PC-3 (cell line): ENCODE measurements around the gene ABHD14A.

Experiments used
- EZH2 ChIP-seq: fragments of 300-600 bp; sonication (generic); IDR thresholded peaks from one replicate; pipeline ENCODE4 v1.6.1; 2017; ENCODE audit warnings: antibody characterized with exemption, mild to moderate bottlenecking, low read length; ENCODE audit not compliant: unreplicated experiment
- EZH2phosphoT487 ChIP-seq: fragments of 300-600 bp; sonication (generic); IDR thresholded peaks from 2 replicates; pipeline ENCODE4 v1.6.1; 2018; ENCODE audit warnings: mild to moderate bottlenecking, antibody characterized with exemption, low read length, borderline replicate concordance
- TF ChIP-seq, protein P1 (sequence below): fragments of 300-600 bp; sonication (generic); conservative IDR thresholded peaks from 2 replicates; pipeline ENCODE4 v1.5.1; 2017; ENCODE audit warnings: antibody characterized with exemption, low read depth, mild to moderate bottlenecking, low read length

- TF ChIP-seq, protein P1, sequence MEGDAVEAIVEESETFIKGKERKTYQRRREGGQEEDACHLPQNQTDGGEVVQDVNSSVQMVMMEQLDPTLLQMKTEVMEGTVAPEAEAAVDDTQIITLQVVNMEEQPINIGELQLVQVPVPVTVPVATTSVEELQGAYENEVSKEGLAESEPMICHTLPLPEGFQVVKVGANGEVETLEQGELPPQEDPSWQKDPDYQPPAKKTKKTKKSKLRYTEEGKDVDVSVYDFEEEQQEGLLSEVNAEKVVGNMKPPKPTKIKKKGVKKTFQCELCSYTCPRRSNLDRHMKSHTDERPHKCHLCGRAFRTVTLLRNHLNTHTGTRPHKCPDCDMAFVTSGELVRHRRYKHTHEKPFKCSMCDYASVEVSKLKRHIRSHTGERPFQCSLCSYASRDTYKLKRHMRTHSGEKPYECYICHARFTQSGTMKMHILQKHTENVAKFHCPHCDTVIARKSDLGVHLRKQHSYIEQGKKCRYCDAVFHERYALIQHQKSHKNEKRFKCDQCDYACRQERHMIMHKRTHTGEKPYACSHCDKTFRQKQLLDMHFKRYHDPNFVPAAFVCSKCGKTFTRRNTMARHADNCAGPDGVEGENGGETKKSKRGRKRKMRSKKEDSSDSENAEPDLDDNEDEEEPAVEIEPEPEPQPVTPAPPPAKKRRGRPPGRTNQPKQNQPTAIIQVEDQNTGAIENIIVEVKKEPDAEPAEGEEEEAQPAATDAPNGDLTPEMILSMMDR: no peak
- TF ChIP-seq EZH2phosphoT487: no peak
- no peak for TF ChIP-seq EZH2
Measured at GRCh38 chr3:51946796-51947195, 28.1 kb upstream of the ABHD14A start.
